HepG2 (cell line): ENCODE data around the gene MT1A. TPM values are rescaled to one million over a fixed set of nuclear protein-coding genes. Genes with fewer than 3 reads are reported as not detected.

Experiments
- ASH2L ChIP-seq: fragments of 300-600, 200-600 bp; sonication (generic); IDR thresholded peaks from 2 replicates; pipeline ENCODE4 v1.7.0; 2017; ENCODE audit warnings: low read depth, mild to moderate bottlenecking, moderate library complexity, mixed read lengths, low read length; ENCODE audit not compliant: insufficient read length
- ATF3 ChIP-seq: sonication (generic); formaldehyde crosslinking; IDR thresholded peaks from 2 replicates; pipeline ENCODE4 v1.4.0; 2020; ENCODE audit warnings: missing genetic modification reagents
- ELK4 ChIP-seq: sonication (generic); formaldehyde crosslinking; IDR thresholded peaks from 2 replicates; pipeline ENCODE4 v1.9.0; 2021; ENCODE audit warnings: missing genetic modification reagents, borderline replicate concordance
- EP300 ChIP-seq, 3 experiments: sonication (generic) in 1 of 3; formaldehyde crosslinking in 1 of 3; IDR thresholded peaks; 2 replicates each; pipeline versions ENCODE4 v1.5.1 to v1.6.1; 2011 to 2020; ENCODE audit warnings: low read depth in 2 of 3, low read length in 2 of 3, borderline replicate concordance in 1 of 3, improper control_type of control experiment in 1 of 3, mild to moderate bottlenecking in 1 of 3, missing genetic modification reagents in 1 of 3, moderate library complexity in 1 of 3
- HIC2 ChIP-seq: sonication (generic); formaldehyde crosslinking; IDR thresholded peaks from 2 replicates; pipeline ENCODE4 v1.9.0; 2022; ENCODE audit warnings: low read depth, missing genetic modification reagents
- ISL2 ChIP-seq: sonication (generic); formaldehyde crosslinking; IDR thresholded peaks from 2 replicates; pipeline ENCODE4 v1.5.0; 2020; ENCODE audit warnings: missing genetic modification reagents
- KDM4B ChIP-seq: sonication (generic); formaldehyde crosslinking; IDR thresholded peaks from 2 replicates; pipeline ENCODE4 v1.4.0; 2020; ENCODE audit warnings: missing genetic modification reagents
- NR2F6 ChIP-seq, 2 experiments: IDR thresholded peaks; 2 replicates each; pipeline ENCODE4 v1.6.1; 2016; ENCODE audit warnings: antibody characterized with exemption in 1 of 2, mild to moderate bottlenecking in 1 of 2
- PHF20 ChIP-seq: sonication (generic); formaldehyde crosslinking; IDR thresholded peaks from 2 replicates; pipeline ENCODE4 v1.5.0; 2020; ENCODE audit warnings: mild to moderate bottlenecking, missing genetic modification reagents
- SKI ChIP-seq: fragments of 450-650 bp; IDR thresholded peaks from one replicate; pipeline ENCODE4 v1.6.1; 2018; ENCODE audit warnings: mild to moderate bottlenecking; ENCODE audit not compliant: partially characterized antibody
- SRSF1 ChIP-seq: fragments of 200-400 bp; formaldehyde crosslinking; optimal IDR thresholded peaks from 2 replicates; pipeline ENCODE3; 2017; ENCODE audit warnings: mild to moderate bottlenecking, low read depth, low read length, moderate library complexity
- ZNF367 ChIP-seq: sonication (generic); formaldehyde crosslinking; IDR thresholded peaks from 2 replicates; pipeline ENCODE4 v1.4.0; 2020; ENCODE audit warnings: missing genetic modification reagents, borderline replicate concordance
- ZNF512 ChIP-seq: sonication (generic); formaldehyde crosslinking; IDR thresholded peaks from 2 replicates; pipeline ENCODE4 v1.4.0; 2020; ENCODE audit warnings: mild to moderate bottlenecking, missing genetic modification reagents
- ZNF766 ChIP-seq: sonication (generic); formaldehyde crosslinking; IDR thresholded peaks from 2 replicates; pipeline ENCODE4 v1.5.0; 2020; ENCODE audit warnings: missing genetic modification reagents, borderline replicate concordance
- ZNF792 ChIP-seq: IDR thresholded peaks from 2 replicates; pipeline ENCODE4 v1.6.1; 2016
- polyA plus RNA-seq, 8 experiments: library from polyadenylated mRNA; depleted of rRNA in 3 of 8; stranded (reverse) in 7 of 8; unstranded in 1 of 8; fragments of >200 nt; fragmentation: Illumina TruSeq in 4 of 8; extraction: Trizol in 4 of 8; gene quantifications; 2 replicates each; pipeline versions ENCODE4 v1.2.1 to v1.2.3, GENCODE V29; 2011 to 2016; ENCODE audit warnings: low read depth in 4 of 8, missing spikeins in 1 of 8, mixed read lengths in 1 of 8; ENCODE audit not compliant: insufficient read depth in 1 of 8
- total RNA-seq, 5 experiments: library from RNA; depleted of rRNA; stranded (reverse); fragments of >200 nt; fragmentation: Illumina TruSeq; extraction: Trizol; gene quantifications; 2 replicates each; pipeline ENCODE4 v1.2.3, GENCODE V29; 2016; ENCODE audit warnings: low read depth in 1 of 5
- TF ChIP-seq, protein P1 (sequence below): sonication (generic); formaldehyde crosslinking; IDR thresholded peaks from 2 replicates; pipeline ENCODE4 v1.4.0; 2020; ENCODE audit warnings: low read depth, missing genetic modification reagents
- TF ChIP-seq, protein P2 (sequence below): sonication (generic); formaldehyde crosslinking; IDR thresholded peaks from 2 replicates; pipeline ENCODE4 v1.4.0; 2020; ENCODE audit warnings: mild to moderate bottlenecking, missing genetic modification reagents

Gene MT1A
- total and polyA plus RNA-seq, 2 of the 13 experiments (the other 11 are each of a cell fraction or from before 2014, with no cell fraction given) = 8.3 to 10.4 TPM

- TF ChIP-seq EP300 (IDR thresholded peaks at IDR 0.05; ENCODE audit: low read depth in 2 of 2, low read length in 2 of 2) (no peak), EP300 (CRISPR knock-in tag; IDR thresholded peaks at IDR 0.05; ENCODE audit: borderline replicate concordance) (no peak), KDM4B (CRISPR knock-in tag) (no peak), SKI (peak; percentile 68), ELK4 (CRISPR knock-in tag) (no peak), PHF20 (no peak), ZNF766 (CRISPR knock-in tag) (no peak), ATF3 (CRISPR knock-in tag) (no peak), NR2F6 (IDR thresholded peaks at IDR 0.05) (no peak), NR2F6 (CRISPR knock-in tag; IDR thresholded peaks at IDR 0.05) (no peak), ISL2 (CRISPR knock-in tag) (no peak; the same call in 1 of the 2 replicates), ASH2L (no peak), ZNF792 (CRISPR knock-in tag) (peak; percentile 48), ZNF512 (CRISPR knock-in tag) (0 out of 2 replicates have a peak, but pooled peaks have one; percentile 58), ZNF367 (CRISPR knock-in tag) (no peak), SRSF1 (no peak), HIC2 (0 out of 2 replicates have a peak, but pooled peaks have one; percentile 23)
- TF ChIP-seq, protein P1, sequence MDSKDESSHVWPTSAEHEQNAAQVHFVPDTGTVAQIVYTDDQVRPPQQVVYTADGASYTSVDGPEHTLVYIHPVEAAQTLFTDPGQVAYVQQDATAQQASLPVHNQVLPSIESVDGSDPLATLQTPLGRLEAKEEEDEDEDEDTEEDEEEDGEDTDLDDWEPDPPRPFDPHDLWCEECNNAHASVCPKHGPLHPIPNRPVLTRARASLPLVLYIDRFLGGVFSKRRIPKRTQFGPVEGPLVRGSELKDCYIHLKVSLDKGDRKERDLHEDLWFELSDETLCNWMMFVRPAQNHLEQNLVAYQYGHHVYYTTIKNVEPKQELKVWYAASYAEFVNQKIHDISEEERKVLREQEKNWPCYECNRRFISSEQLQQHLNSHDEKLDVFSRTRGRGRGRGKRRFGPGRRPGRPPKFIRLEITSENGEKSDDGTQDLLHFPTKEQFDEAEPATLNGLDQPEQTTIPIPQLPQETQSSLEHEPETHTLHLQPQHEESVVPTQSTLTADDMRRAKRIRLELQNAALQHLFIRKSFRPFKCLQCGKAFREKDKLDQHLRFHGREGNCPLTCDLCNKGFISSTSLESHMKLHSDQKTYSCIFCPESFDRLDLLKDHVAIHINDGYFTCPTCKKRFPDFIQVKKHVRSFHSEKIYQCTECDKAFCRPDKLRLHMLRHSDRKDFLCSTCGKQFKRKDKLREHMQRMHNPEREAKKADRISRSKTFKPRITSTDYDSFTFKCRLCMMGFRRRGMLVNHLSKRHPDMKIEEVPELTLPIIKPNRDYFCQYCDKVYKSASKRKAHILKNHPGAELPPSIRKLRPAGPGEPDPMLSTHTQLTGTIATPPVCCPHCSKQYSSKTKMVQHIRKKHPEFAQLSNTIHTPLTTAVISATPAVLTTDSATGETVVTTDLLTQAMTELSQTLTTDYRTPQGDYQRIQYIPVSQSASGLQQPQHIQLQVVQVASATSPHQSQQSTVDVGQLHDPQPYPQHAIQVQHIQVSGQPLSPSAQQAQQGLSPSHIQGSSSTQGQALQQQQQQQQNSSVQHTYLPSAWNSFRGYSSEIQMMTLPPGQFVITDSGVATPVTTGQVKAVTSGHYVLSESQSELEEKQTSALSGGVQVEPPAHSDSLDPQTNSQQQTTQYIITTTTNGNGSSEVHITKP (CRISPR knock-in tag) = no peak
- TF ChIP-seq, protein P2, sequence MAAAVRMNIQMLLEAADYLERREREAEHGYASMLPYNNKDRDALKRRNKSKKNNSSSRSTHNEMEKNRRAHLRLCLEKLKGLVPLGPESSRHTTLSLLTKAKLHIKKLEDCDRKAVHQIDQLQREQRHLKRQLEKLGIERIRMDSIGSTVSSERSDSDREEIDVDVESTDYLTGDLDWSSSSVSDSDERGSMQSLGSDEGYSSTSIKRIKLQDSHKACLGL (CRISPR knock-in tag) = no peak
Observed at GRCh38 chr16:56667581-56668571, 29.4 kb downstream of the MT1A start, which contains the start of gene MT1G (continued).
